Thymus (tissue), 11 donors: ENCODE results near the gene STAC3. TPM values are rescaled to one million over a fixed set of nuclear protein-coding genes. Genes with fewer than 3 reads are reported as not detected.
A peak's percentile ranks its signal among the peaks of the same experiment; 100 is the strongest.

ENCODE experiments used
- DNase-seq, 9 donors: peaks; one replicate each; pipeline ENCODE4 v3.0.0-alpha.2; 2013; ENCODE audit warnings: low spot score in 9 of 9, low read depth in 6 of 9, missing footprints in 1 of 9
- H3K27ac ChIP-seq, 2 donors: one replicate each; pipeline ENCODE4 v1.5.1; 2013; ENCODE audit warnings: control low read depth in 1 of 2, low read depth in 1 of 2, low read length in 1 of 2, mild to moderate bottlenecking in 1 of 2, moderate library complexity in 1 of 2
- H3K27me3 ChIP-seq, 2 donors: one replicate each; pipeline ENCODE4 v1.5.1; 2013; ENCODE audit warnings: low read length in 1 of 2; ENCODE audit not compliant: control insufficient read depth in 2 of 2, insufficient read depth in 1 of 2
- H3K36me3 ChIP-seq, 2 donors: one replicate each; pipeline ENCODE4 v1.5.1; 2013; ENCODE audit warnings: low read length in 1 of 2, mild to moderate bottlenecking in 1 of 2, moderate library complexity in 1 of 2; ENCODE audit not compliant: control insufficient read depth in 2 of 2, insufficient read depth in 2 of 2
- H3K4me1 ChIP-seq, 2 donors: one replicate each; pipeline ENCODE4 v1.5.1; 2013; ENCODE audit warnings: low read length in 2 of 2; ENCODE audit not compliant: control insufficient read depth in 2 of 2, insufficient read depth in 2 of 2
- H3K4me3 ChIP-seq, 2 donors: one replicate each; pipeline ENCODE4 v1.5.1; 2013; ENCODE audit warnings: low read length in 2 of 2, control low read depth in 1 of 2, mild to moderate bottlenecking in 1 of 2
- H3K9me3 ChIP-seq, 2 donors: one replicate each; pipeline ENCODE4 v1.5.1; 2013; ENCODE audit warnings: low read length in 1 of 2, mild to moderate bottlenecking in 1 of 2; ENCODE audit not compliant: control insufficient read depth in 2 of 2, insufficient read depth in 1 of 2
- WGBS: extraction: QIAGEN DNeasy Blood & Tissue Kit; methylation state at CpG from one replicate; pipeline ENCODE4 v1.1.7; 2013; 5-methylcytosine and 5-hydroxymethylcytosine counted together
- polyA plus RNA-seq: library from polyadenylated mRNA; stranded (reverse); fragments of 200-250 nt; gene quantifications from one replicate; pipeline ENCODE4 v1.2.3, GENCODE V29; 2013
- total RNA-seq: library from RNA; stranded (reverse); fragments of 120-200 nt; gene quantifications from one replicate; pipeline ENCODE4 v1.2.4, GENCODE V29; 2013
- donor health status: healthy.

The STAC3 gene
- total and polyA plus RNA-seq, 2 donors = 2.1 to 12.3 TPM

- Histone ChIP-seq H3K9me3 (peaks cover 0 to 35% of the 10 kb centered on the region in 2 donors), H3K36me3 (no peaks in the 10 kb centered on the region), H3K27me3 (peaks cover 61 to 68% of the 10 kb centered on the region in 2 donors), H3K4me3 (peak overlapping the region; percentile 27 to 45), H3K27ac (no peak overlapping the region), H3K4me1 (peaks cover 29 to 58% of the 10 kb centered on the region in 2 donors)
- peak in 4 of 9 donors; percentile 46 to 82 (median 72) for DNase-seq
- 2% methylated on average over 45 of the region's 45 CpGs for WGBS
These were observed 8.1 kb downstream of the STAC3 start for GRCh38 chr12:57242691-57243454.

- Histone ChIP-seq H3K36me3 (no peaks in the 10 kb centered on the region), H3K9me3 (peaks cover 0 to 35% of the 10 kb centered on the region in 2 donors), H3K4me1 (peaks cover 30 to 64% of the 10 kb centered on the region in 2 donors), H3K27me3 (peaks cover 67 to 74% of the 10 kb centered on the region in 2 donors), H3K4me3 (peak overlapping the region in 1 of 2 donors; percentile 45), H3K27ac (no peak overlapping the region)
- WGBS = 3% methylated on average over 18 of the region's 18 CpGs
- DNase-seq = peak in 1 of 9 donors; percentile 16
These were observed 8.7 kb downstream of the STAC3 start for GRCh38 chr12:57242329-57242690.

GRCh38 chr12:57241402-57242310 is 9.3 kb downstream of the STAC3 start:
- 9% methylated on average over 48 of the region's 48 CpGs for WGBS
- Histone ChIP-seq H3K27me3 (peaks cover 73 to 80% of the 10 kb centered on the region in 2 donors), H3K4me1 (peaks cover 33 to 70% of the 10 kb centered on the region in 2 donors), H3K9me3 (peaks cover 0 to 38% of the 10 kb centered on the region in 2 donors), H3K36me3 (no peaks in the 10 kb centered on the region), H3K27ac (no peak overlapping the region), H3K4me3 (no peak overlapping the region)
- peak in 1 of 9 donors; percentile 7 for DNase-seq

- Histone ChIP-seq H3K27me3 (peaks cover 80 to 87% of the 10 kb centered on the region in 2 donors), H3K36me3 (no peaks in the 10 kb centered on the region), H3K4me3 (peak overlapping the region in 1 of 2 donors; percentile 49), H3K9me3 (peaks cover 0 to 41% of the 10 kb centered on the region in 2 donors), H3K27ac (no peak overlapping the region), H3K4me1 (peaks cover 33 to 77% of the 10 kb centered on the region in 2 donors)
- DNase-seq = no peak
- WGBS = 11% methylated on average over 19 of the region's 19 CpGs
These were observed 10.0 kb downstream of the STAC3 start for GRCh38 chr12:57240926-57241401.

GRCh38 chr12:57240066-57240921 is 10.7 kb downstream of the STAC3 start:
- DNase-seq = peak in 5 of 9 donors; percentile 63 to 84 (median 69)
- Histone ChIP-seq H3K36me3 (peaks cover 0 to 6% of the 10 kb centered on the region in 2 donors), H3K4me1 (peaks cover 33 to 80% of the 10 kb centered on the region in 2 donors), H3K4me3 (peak overlapping the region; percentile 49 to 50), H3K9me3 (peaks cover 0 to 43% of the 10 kb centered on the region in 2 donors), H3K27ac (no peak overlapping the region), H3K27me3 (peaks cover 87 to 94% of the 10 kb centered on the region in 2 donors)
- 1% methylated on average over 72 of the region's 72 CpGs for WGBS

- Histone ChIP-seq H3K9me3 (peaks cover 0 to 45% of the 10 kb centered on the region in 2 donors), H3K4me1 (peaks cover 33 to 82% of the 10 kb centered on the region in 2 donors), H3K27me3 (peaks cover 92 to 100% of the 10 kb centered on the region in 2 donors), H3K4me3 (peak overlapping the region; percentile 49 to 50), H3K36me3 (peaks cover 5 to 13% of the 10 kb centered on the region in 2 donors), H3K27ac (no peak overlapping the region)
- no peak for DNase-seq
- WGBS = 7% methylated on average over 14 of the region's 14 CpGs
These were observed 11.4 kb downstream of the STAC3 start for GRCh38 chr12:57239587-57240065.

GRCh38 chr12:57238854-57239554 is 12.0 kb downstream of the STAC3 start:
- peaks cover 12 to 19% of the 10 kb centered on the region in 2 donors for H3K36me3 ChIP-seq
- H3K4me3 ChIP-seq = peak overlapping the region; percentile 24 to 28
- peaks cover 33 to 82% of the 10 kb centered on the region in 2 donors for H3K4me1 ChIP-seq
- peak in 7 of 9 donors; percentile 66 to 91 (median 81) for DNase-seq
- WGBS = 3% methylated on average over 47 of the region's 47 CpGs
- peaks cover 0 to 45% of the 10 kb centered on the region in 2 donors for H3K9me3 ChIP-seq
- peaks cover 89 to 96% of the 10 kb centered on the region in 2 donors for H3K27me3 ChIP-seq
- no peak overlapping the region for H3K27ac ChIP-seq
